Anterior cingulate cortex (tissue), 58 donors: Measurements from ENCODE around the gene NDUFAF3.

Source experiments
- DNase-seq, 58 donors: peaks; one replicate each; lab custom pipeline; 2025; lab: John Stamatoyannopoulos, UW

NDUFAF3 gene, protein sequence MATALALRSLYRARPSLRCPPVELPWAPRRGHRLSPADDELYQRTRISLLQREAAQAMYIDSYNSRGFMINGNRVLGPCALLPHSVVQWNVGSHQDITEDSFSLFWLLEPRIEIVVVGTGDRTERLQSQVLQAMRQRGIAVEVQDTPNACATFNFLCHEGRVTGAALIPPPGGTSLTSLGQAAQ

DNA sequence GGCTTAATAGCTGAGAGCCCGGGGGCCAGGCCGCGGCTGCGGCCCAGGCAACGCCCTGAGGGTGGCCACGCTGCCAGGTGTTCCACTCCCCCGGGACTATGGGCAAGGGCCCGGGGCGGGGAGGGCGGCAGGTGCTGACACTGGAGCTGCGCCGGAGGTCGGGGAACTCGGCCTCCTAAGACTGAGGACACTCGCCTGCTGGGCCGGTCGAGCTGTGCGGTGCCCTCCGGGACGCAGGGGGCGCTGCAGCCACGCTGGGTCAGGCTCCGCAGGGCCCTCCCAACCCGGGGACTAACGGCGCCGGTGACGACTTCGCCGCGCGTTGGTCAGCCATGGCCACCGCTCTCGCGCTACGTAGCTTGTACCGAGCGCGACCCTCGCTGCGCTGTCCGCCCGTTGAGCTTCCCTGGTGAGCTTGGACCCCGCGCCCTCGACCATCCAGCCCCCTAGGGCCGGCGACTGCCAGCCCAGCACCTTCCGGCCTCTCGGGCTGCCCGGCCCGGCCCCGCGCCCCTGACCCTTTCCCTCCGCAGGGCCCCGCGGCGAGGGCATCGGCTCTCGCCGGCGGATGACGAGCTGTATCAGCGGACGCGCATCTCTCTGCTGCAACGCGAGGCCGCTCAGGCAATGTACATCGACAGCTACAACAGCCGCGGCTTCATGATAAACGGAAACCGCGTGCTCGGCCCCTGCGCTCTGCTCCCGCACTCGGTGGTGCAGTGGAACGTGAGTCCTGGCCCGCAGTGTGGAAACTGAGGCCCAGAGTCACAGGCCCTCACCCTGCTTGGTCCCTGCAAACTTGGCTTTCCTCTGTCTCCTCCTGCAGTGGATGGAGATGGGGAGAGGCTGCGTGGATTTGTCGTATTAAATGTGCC lies at the start of gene NDUFAF3:
Gene NDUFAF3, plus strand, starts transcription at position 309 of the 875 bp plus-strand sequence. Its CDS starts 24 bp downstream, at position 333.
- DNase-seq: peak in 57 of 58 donors; percentile 36 to 95 (median 84)

DNA sequence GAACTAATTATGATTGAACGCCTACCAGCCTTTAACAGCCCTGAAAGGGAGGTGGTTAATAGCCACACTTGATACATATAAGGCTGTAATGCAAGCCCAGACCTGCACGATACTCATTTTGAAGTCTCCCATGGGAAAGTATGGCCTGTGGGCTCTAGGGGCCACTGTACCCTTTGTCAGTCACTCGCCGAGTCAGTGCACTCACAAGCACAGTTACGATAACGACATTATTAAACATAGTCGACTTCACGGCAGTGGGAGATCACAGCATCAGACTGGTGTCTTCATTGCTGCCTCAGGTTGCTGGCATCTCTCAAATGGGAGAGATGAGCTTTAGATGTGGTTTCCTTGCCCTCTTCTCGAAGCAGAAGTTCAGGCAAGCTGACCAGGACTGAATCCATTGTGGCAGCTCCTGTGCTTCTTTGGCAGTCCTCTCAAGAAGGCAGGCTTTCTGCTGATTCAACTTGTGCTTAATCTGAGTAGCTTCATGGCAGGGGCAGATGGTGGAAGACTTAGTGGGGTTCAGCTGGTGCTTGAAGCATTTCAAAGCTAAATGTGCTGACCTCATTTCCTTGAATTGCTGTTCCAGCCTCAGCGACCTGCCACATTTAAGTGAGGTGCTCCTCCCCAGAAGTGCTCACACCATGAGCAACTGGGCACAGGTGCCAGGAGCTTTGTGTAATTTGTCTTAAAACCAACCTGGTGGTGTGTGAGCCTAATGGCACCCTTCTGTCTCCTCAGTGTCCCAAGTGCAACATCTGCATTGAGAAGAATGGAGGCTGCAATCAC lies 47.7 kb upstream of the NDUFAF3 start:
- DNase-seq: no peak

DNA sequence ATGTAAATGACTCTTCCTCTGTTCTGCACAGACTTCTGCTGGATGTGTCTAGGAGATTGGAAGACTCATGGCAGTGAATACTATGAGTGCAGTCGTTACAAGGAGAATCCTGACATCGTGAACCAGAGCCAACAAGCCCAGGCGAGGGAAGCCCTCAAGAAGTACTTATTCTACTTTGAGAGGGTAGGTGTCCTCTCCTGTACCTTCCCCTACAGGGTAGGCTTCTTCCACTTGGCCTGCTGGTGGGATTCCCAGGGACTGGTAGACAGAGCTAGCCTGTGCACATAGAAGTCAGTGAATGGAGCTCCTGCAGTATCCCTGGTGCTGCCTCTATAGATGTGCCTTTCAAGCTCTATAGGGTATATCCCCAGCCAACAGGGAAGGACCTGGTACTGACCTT lies 42.5 kb upstream of the NDUFAF3 start:
- no peak for DNase-seq

DNA sequence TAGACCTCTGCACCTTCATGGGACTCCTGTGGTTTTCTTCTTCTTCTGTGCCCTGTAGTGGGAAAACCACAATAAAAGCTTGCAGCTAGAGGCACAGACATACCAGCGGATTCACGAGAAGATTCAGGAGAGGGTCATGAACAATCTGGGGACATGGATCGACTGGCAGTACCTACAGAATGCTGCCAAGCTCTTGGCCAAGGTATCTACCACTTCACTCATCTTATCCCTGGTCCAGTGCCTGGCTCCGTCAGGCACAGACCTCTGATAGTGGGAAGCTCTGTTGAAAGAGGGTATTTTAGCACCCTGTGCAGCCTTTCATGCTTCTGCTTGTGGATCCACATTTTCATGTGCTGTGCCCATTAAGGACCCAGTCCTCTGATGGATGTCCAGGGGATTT lies 41.6 kb upstream of the NDUFAF3 start:
- no peak for DNase-seq

DNA sequence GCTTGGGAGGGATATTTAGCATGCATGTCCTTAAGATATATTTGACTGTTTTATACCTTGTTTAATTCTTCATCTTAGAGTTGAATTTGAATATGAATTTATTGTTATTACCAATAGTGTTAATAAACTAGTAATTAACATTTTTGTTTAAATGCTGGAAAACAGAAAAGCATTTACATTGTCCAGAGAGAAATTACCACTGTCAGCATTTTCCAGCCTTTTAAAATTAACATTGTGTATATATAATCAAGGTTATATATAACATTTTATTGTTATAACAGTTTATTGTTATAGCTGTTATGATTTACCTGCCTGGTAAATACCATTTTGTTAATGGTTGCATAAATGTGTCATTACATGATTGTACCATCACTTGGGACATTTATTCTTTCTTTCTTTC lies 39.9 kb upstream of the NDUFAF3 start:
- DNase-seq: no peak

DNA sequence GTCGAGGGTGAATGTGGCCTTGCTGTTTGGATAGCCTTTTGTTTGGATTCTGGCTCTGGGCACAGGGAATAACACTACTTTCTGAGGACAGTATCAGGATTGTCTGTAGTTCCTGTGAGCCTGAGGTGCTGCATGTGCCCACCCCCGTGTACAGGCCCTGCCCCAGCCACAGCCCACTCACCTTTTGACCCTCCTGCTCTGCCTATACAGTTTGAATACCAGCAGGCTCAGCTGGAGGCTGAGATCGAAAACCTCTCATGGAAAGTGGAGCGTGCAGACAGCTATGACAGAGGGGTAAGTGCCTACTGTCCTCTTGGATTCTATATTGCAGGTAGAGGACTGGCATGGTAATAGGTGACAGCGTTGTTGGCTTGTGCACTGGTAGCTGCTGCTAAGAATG lies 39.2 kb upstream of the NDUFAF3 start:
- DNase-seq: no peak

DNA sequence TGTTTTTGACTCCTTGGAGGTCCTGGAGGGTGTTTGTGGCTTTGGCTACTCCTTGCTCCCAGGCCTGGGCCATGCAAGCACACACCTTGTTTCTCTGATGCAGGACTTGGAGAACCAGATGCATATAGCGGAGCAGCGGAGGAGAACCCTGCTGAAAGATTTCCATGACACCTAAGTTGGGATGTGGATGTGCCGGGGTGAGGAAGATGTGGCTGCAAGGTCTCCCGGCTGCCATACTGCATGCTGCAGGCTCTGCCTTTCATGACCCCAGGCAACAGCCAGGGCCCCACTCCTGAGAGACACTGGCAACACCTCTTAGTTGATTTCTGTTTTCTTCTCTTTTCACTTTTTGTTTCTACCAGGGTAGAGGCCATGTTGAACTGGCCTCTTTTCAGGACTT lies 38.8 kb upstream of the NDUFAF3 start:
- DNase-seq: no peak

DNA sequence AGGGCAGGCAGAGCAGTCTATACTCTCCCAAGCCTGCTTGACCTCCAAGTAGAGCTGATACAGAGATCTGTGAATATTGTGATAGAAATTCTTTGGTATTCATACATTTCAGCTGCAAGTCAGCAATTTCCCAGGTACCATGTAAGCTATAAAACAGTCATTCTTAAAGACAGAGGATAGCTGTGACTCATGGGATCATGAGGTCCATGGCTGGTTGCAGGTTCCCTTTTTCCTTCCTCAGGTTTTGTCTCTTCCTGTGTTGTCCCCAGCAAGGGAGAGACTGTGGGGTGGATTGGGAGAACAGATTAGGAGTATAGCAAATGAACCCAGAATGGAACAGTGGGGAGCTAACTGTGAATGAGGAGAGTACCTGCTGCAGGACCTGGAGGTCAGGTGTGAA lies 37.3 kb upstream of the NDUFAF3 start:
- no peak for DNase-seq

DNA sequence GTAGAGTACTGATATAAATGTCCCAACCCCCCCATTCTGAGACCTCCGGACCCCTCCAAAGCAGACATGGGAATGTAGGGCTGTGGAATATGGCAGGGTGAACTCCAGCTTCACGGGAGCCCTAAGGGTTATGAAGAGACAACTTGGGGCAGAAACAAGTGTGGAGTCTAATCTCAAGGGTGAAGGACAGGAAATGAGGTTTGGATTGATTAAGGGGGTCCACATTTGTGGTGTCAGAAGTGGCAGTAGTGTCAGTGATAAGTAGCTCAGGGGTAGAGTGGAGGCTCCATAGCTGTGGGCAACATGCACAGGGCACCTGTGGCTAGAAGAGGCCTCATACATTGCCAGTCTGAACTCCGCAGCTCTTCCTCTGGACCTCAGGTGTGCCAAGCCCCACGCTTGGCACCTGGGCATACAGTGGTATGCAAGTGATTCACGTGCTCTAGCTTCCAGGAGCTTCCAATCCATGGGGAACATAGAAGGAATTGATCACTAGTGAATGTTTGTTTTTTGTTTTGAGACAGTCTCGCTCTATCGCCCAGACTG lies 36.0 kb upstream of the NDUFAF3 start:
- DNase-seq: no peak

DNA sequence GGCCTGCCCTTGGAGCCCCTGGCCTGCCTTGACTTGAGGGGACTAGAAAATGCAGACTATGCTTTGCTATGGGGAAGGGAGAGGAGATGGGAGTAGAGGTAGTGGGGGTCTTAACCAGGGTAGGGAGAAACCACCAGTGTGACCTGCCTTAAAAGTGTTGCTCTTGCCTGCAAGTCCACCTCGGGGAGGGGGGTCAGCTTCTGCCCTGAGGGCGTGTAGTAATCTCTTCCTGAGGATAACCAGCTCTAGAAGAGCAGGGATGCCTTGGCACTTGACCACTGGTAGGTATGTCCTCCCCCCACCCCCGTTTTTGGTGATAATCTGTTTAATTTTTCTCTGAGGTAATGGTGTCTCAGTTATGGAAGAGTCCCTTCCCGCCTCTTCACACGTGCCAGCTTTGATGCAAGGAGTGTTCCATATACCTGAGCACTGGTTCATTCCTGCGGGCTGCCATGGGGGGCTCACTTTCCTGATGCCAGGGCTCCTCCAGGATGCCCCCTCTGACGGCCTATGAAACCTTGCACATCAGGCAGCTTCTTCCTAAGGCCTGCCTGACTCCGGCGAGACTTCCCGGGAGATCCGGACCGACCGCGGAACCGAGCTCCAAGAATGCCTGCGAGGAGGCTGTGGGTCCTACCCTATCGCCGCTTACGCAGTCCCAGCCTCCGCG lies 32.7 kb upstream of the NDUFAF3 start:
- DNase-seq: peak in 1 of 58 donors; percentile 41

DNA sequence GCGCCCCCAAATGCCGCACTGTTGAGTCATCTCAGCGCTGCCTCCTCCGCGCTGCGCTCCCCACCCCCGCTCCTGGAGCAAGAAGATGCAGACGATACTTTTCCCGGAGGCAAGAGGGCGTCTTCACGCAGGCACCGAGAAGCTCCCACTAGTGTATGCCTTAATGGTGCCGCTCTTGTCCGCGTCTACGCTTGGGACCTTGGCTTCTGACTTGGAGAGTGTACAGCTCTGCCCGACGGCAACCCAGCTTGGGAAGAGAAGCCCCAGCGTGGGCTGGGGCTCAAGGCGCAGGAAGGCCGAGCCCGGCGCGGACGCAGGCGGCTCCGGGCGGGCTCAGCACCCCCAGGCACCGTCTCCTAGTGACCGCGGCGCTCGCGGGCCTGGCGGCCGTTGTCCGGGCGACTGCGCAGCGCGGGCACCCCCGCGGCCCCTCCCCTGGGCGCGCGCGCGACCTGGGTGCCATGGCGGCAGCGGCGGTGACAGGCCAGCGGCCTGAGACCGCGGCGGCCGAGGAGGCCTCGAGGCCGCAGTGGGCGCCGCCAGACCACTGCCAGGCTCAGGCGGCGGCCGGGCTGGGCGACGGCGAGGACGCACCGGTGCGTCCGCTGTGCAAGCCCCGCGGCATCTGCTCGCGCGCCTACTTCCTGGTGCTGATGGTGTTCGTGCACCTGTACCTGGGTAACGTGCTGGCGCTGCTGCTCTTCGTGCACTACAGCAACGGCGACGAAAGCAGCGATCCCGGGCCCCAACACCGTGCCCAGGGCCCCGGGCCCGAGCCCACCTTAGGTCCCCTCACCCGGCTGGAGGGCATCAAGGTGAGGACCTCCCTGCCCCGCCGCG lies 31.9 kb upstream of the NDUFAF3 start, which contains the start of gene P4HTM:
Gene P4HTM, plus strand, starts transcription at position 446 of the 840 bp plus-strand sequence. Its CDS starts 16 bp downstream, at position 462.
- DNase-seq: peak; percentile 74 to 93 (median 87)

DNA sequence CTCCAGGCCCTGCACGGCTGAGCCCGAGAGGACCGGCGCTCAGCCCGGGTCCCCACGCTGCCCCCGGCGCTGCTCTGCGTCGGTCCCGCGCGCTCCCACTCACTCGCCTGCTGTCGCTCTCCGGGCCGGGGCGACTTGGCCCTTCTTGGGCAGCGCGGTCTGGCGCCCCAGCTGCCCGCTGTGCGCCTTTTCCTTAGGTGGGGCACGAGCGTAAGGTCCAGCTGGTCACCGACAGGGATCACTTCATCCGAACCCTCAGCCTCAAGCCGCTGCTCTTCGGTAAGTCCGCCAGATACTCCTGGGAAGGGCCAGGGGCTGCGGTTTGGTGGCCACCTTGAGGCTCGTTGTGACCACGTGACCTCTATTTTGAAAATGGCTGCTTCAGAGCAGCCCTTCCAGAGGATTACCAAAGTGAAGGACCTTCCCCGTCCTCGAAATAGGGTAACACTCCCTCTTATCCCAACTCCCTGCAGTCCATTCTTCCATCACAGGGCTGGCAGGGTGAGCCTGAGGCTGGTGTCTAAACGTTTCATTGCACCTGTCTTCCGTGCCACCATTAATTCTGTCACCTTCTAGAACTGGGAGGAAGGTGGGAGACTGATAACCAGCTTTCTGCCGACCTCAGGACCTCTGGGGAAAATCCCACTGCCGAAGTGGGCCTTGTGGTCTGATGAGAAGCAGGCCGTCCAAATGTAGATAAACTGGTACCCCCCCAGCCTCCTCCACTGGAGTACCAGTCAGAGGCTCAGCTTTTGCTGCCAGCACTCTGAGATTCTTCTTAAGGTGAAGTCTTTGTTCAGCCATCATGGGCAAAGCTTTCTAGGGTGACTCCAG lies 31.1 kb upstream of the NDUFAF3 start:
- DNase-seq: peak in 18 of 58 donors; percentile 13 to 55 (median 38)

DNA sequence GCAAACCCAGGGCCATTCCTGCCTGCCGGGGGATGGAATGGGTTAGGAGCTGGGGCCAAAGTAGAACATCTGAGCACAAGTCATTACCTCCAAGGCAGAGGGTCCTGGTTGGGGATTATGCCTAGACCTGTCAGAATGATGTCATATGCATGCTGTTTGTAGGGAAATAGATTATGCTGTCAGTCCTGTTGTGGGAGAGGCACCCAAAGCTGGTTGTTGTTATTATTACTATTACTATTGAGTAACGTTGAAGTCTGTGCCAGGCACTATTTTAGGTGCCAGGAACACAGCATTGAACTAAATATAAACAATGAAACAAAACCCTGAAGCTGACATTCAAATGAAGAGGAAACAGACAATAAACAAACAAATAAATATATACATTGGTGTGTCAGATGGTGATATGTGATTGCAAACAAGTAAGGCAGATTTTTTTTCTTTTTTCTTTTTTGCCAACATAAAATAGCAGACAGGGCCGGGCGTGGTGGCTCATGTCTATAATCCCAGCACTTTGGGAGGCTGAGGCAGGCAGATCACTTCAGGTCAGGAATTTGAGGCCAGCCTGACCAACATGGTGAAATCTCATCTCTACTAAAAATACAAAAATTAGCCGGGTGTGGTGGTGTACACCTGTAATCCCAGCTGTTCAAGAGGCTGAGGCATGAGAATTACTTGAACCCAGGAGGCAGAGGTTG lies 29.9 kb upstream of the NDUFAF3 start:
- DNase-seq: no peak

DNA sequence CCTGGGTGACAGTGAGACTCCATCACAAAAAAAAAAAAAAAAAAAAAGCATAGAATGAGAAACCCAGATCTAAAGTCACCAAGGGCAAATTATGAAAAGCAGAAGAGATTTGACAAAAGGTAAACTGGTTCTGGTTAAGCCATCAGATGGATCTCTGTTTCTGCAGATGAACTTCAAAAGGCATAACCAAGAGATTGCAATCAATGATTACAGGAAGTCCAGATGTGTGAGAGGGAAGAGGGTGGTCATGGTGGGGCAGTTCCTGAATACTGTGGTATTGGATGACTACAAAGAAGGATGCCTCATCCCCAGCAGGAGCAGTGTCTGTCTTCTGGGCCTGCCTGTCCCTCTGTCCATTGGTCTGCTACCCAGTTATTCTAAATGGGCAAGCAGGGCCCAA lies 28.1 kb upstream of the NDUFAF3 start:
- DNase-seq: no peak

DNA sequence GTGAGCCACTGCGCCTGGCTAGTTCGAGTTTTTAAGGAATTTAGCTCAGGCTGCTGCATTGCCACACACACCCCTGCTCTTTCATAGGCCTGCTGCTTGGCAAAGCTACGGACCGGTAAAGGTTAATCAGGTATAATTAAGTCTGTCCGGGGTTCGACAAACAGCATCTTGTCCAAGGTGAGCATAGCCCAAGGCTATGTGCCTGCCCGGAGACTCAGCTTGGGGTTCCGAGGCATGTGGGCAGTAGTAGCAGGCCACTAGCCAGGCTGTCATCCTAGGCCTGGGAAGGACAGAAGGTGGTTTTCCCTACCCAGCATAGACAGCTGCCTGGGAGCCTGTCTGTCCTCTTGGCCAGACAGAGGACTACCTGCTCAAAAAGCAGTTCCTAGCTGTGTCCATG lies 25.3 kb upstream of the NDUFAF3 start:
- DNase-seq: no peak

DNA sequence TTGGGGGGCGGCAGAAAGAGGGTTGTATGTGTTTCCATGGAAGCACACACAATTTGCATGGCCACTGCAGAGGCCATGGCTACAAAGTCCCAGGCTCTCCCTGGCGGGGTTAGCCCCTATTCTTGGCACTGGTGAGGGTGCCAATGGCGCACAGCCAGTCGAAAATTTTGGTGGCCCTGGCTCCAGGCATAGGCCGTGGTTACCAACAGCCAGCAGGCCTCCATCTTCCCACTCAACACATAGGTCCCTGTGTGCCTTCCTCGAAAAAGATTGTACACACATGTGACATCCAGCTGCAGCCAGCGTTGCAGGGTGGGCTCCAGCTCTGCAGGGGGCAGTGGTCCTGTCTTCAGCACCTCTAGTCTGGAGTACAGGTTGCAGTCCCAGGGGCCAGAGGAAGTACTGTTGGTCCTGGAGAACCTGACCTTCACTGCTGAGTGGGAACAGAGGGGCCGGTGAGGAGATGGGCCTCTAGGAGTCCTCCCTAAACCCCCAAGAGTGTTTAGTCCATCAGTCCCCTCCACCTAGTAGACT lies 24.8 kb upstream of the NDUFAF3 start:
- DNase-seq: no peak
